ENCODE results near the gene NKX2-4.

DNA sequence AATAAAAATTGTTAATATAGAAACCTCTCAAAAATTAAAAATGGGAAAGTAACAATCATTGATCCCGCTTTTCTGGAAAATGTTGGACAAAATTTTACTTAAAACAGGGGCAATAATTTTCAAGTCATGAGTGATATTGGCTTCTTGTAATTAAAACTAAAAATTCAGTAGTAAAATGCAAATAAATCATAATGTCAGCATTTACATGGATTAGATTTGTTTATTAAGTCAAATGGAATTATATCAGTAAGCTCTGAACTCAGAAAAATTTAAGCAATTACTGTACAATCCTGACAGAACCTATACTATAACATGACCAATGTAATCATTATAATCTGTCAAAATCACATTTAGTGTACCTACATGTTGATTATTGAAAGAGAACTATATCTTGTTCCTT lies 39.9 kb upstream of the NKX2-4 start:
- TF ChIP-seq POLR2A (IDR thresholded peaks at IDR 0.05; ENCODE audit: insufficient read depth in 1 of 2, low read depth in 2 of 2, low read length in 2 of 2), result no peak
- TF ChIP-seq ZNF274 (CRISPR knock-in tag; IDR thresholded peaks at IDR 0.05), result no peak
- TF ChIP-seq ZNF709 (CRISPR knock-in tag; IDR thresholded peaks at IDR 0.05), result no peak
- TF ChIP-seq ZKSCAN1 (IDR thresholded peaks at IDR 0.05; ENCODE audit: low read length), result no peak

All from HepG2 (cell line).